ENCODE measurements around the gene COQ8A.

DNA sequence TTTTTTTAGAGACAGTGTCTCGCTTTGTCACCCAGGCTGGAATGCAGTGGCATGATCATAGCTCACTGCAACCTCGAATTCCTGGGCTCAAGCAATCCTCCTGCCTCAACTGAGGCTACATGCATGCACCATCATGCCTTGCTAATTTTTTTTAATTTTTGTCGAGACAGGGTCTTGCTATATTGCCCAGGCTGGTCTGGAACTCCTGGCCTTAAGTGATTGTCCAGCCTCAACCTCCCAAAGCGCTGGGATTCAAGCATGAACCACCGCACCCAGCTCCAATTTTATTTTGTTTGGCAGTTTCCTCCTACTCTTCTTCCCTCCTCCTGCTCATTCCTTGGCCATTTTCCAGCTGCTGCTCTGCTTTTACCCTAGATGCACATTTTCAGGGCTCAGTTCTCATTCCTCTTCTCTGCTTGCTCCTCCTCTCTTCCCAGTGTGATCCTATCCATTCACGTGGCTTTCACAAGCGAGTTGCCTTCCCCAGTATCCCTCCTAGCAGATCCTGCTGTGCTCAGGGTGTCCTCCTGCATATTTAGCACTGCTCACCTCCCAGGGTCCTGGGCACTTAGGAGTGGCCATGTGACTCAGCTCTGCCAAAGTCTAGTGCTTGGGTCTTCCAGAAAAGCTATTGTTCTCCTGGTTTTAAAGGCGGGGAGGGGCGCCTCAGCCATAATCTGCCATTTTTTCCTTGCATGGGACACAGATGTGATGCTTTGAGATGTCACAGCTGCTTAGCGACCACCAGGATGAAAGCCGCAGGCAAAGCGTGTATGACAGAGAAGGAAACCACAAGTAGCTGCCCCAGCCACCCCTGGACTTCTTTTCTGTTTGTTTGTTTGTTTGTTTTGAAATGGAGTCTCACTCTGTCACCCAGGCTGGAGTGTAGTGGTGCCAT, 36.0 kb upstream of the COQ8A start:
- TF ChIP-seq, protein P1, sequence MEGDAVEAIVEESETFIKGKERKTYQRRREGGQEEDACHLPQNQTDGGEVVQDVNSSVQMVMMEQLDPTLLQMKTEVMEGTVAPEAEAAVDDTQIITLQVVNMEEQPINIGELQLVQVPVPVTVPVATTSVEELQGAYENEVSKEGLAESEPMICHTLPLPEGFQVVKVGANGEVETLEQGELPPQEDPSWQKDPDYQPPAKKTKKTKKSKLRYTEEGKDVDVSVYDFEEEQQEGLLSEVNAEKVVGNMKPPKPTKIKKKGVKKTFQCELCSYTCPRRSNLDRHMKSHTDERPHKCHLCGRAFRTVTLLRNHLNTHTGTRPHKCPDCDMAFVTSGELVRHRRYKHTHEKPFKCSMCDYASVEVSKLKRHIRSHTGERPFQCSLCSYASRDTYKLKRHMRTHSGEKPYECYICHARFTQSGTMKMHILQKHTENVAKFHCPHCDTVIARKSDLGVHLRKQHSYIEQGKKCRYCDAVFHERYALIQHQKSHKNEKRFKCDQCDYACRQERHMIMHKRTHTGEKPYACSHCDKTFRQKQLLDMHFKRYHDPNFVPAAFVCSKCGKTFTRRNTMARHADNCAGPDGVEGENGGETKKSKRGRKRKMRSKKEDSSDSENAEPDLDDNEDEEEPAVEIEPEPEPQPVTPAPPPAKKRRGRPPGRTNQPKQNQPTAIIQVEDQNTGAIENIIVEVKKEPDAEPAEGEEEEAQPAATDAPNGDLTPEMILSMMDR (IDR thresholded peaks at IDR 0.05; ENCODE audit: poor library complexity), result no peak
- no peak for TF ChIP-seq EZH2phosphoT487 (IDR thresholded peaks at IDR 0.05; ENCODE audit: low read depth, severe bottlenecking, unreplicated experiment)
- no peak for TF ChIP-seq EZH2 (IDR thresholded peaks at IDR 0.05; ENCODE audit: borderline replicate concordance)

All from hepatocyte (in vitro differentiated cells).